Testis (tissue), 3 donors: Measurements from ENCODE around the gene GLOD4. TPM values are rescaled to one million over a fixed set of nuclear protein-coding genes. Genes with fewer than 3 reads are reported as not detected.

Experiments used
- DNase-seq: peaks from one replicate; pipeline ENCODE4 v3.0.0-alpha.2; 2019
- H3K27ac ChIP-seq, 2 donors: fragments of 200-600 bp; sonication (generic); one replicate each; pipeline ENCODE4 v1.5.1; 2019
- H3K27me3 ChIP-seq: fragments of 200-600 bp; sonication (generic); one replicate; pipeline ENCODE4 v1.5.1; 2019
- H3K36me3 ChIP-seq: fragments of 200-600 bp; sonication (generic); one replicate; pipeline ENCODE4 v1.5.1; 2017; ENCODE audit warnings: low read depth; ENCODE audit errors: missing control alignments
- H3K4me1 ChIP-seq: fragments of 200-600 bp; sonication (generic); one replicate; pipeline ENCODE4 v1.5.1; 2019
- H3K4me3 ChIP-seq, 2 donors: fragments of 200-600 bp; sonication (generic); one replicate each; pipeline ENCODE4 v1.5.1; 2017 to 2019
- H3K9me3 ChIP-seq: fragments of 200-600 bp; sonication (generic); one replicate; pipeline ENCODE4 v1.5.1; 2017
- CTCF ChIP-seq, 3 experiments: fragments of 450-650 bp in 2 of 3; fragments of 200-600 bp in 1 of 3; sonication (generic) in 1 of 3; IDR thresholded peaks; one replicate each; pipeline ENCODE4 v1.5.1; 2016 to 2019; ENCODE audit warnings: antibody characterized with exemption in 3 of 3, mild to moderate bottlenecking in 2 of 3, moderate library complexity in 1 of 3
- POLR2A ChIP-seq: fragments of 450-650 bp; IDR thresholded peaks from one replicate; pipeline ENCODE4 v1.6.1; 2017; ENCODE audit warnings: antibody characterized with exemption, mild to moderate bottlenecking, moderate library complexity
- WGBS, 2 donors: methylation state at CpG; one replicate each; pipeline ENCODE4 v1.1.5; 2018; 5-methylcytosine and 5-hydroxymethylcytosine counted together
- intact Hi-C: fragments of 100-400 bp; cut with DNase I; formaldehyde crosslinking; loops from one replicate; pipeline ENCODE4 v1.15.1; 2023; ENCODE audit warnings: low total_unique reads
- polyA plus RNA-seq: library from polyadenylated mRNA; stranded (reverse); fragments of 350-450 nt; fragmentation: Illumina TruSeq; extraction: RNeasy Lipid Tissue Mini Kit (QIAGEN cat#74804); gene quantifications from one replicate; pipeline ENCODE4 v1.2.3, GENCODE V29; 2014; ENCODE audit warnings: low read depth, low replicate concordance; ENCODE audit not compliant: insufficient read depth
- total RNA-seq, 2 donors: library from RNA; depleted of rRNA; stranded (reverse); fragments of >200 nt; gene quantifications; one replicate each; pipeline ENCODE4 v1.2.3, GENCODE V29; 2016

Gene GLOD4
- total and polyA plus RNA-seq, 3 donors from 2014 or later = 45.0 to 82.8 (median 55.9) TPM

GRCh38 chr17:797236-797840 lies 15.3 kb upstream of the GLOD4 start:
- TF ChIP-seq CTCF (IDR thresholded peaks at IDR 0.05) (no peak), POLR2A (no peak)
- no peak for DNase-seq
- no peak overlapping the region for H3K4me3 ChIP-seq
- H3K4me1 ChIP-seq = peaks cover 3% of the 10 kb centered on the region
- H3K9me3 ChIP-seq = no peaks in the 10 kb centered on the region
- intact Hi-C loops = loop anchor here (5.0 kb wide), 1 partner anchor 185 kb away; no protein-coding TSS in a partner anchor
- no peaks in the 10 kb centered on the region for H3K36me3 ChIP-seq
- WGBS, 2 donors = 78 to 89% methylated on average over 22 of the region's 22 CpGs
- H3K27me3 ChIP-seq = no peaks in the 10 kb centered on the region
- H3K27ac ChIP-seq = no peak overlapping the region

- Histone ChIP-seq H3K4me1 (peaks cover 3% of the 10 kb centered on the region), H3K9me3 (no peaks in the 10 kb centered on the region), H3K27me3 (no peaks in the 10 kb centered on the region), H3K36me3 (no peaks in the 10 kb centered on the region), H3K4me3 (no peak overlapping the region), H3K27ac (no peak overlapping the region)
- TF ChIP-seq CTCF (IDR thresholded peaks at IDR 0.05) = no peak
- TF ChIP-seq POLR2A = no peak
- intact Hi-C loops = loop anchor here (5.0 kb wide), 1 partner anchor 186 kb away; no protein-coding TSS in a partner anchor
- WGBS, 2 donors = 87 to 90% methylated on average over 6 to 15 of the region's 15 CpGs
- no peak for DNase-seq
These were observed 14.5 kb upstream of the GLOD4 start for GRCh38 chr17:796609-797008.

- DNase-seq = no peak
- Histone ChIP-seq H3K36me3 (no peaks in the 10 kb centered on the region), H3K27ac (no peak overlapping the region), H3K27me3 (no peaks in the 10 kb centered on the region), H3K4me1 (peaks cover 3% of the 10 kb centered on the region), H3K9me3 (no peaks in the 10 kb centered on the region), H3K4me3 (no peak overlapping the region)
- intact Hi-C loops = loop anchor here (5.0 kb wide), 1 partner anchor 187 kb away; no protein-coding TSS in a partner anchor
- 76 to 83% methylated on average over 8 to 9 of the region's 9 CpGs for WGBS, 2 donors
- TF ChIP-seq POLR2A (no peak), CTCF (IDR thresholded peaks at IDR 0.05) (no peak)
These were observed 13.6 kb upstream of the GLOD4 start for GRCh38 chr17:795721-796120.

GRCh38 chr17:795276-795675 lies 13.2 kb upstream of the GLOD4 start:
- WGBS, 2 donors = 62 to 67% methylated on average over 11 to 14 of the region's 14 CpGs
- DNase-seq = no peak
- Histone ChIP-seq H3K27ac (peak overlapping the region in 1 of 2 donors; percentile 32), H3K4me3 (no peak overlapping the region), H3K4me1 (peaks cover 3% of the 10 kb centered on the region), H3K36me3 (no peaks in the 10 kb centered on the region), H3K9me3 (no peaks in the 10 kb centered on the region), H3K27me3 (no peaks in the 10 kb centered on the region)
- TF ChIP-seq POLR2A (no peak), CTCF (IDR thresholded peaks at IDR 0.05) (no peak)
- intact Hi-C loops = loop anchor here (5.0 kb wide), 1 partner anchor 187 kb away; no protein-coding TSS in a partner anchor

- H3K4me3 ChIP-seq = no peak overlapping the region
- WGBS, 2 donors = 25 to 35% methylated on average over 18 of the region's 18 CpGs
- no peaks in the 10 kb centered on the region for H3K27me3 ChIP-seq
- H3K4me1 ChIP-seq = peaks cover 3% of the 10 kb centered on the region
- H3K9me3 ChIP-seq = no peaks in the 10 kb centered on the region
- H3K36me3 ChIP-seq = no peaks in the 10 kb centered on the region
- intact Hi-C loops = loop anchor here (5.0 kb wide), 1 partner anchor 187 kb away; no protein-coding TSS in a partner anchor
- TF ChIP-seq CTCF (IDR thresholded peaks at IDR 0.05) = peak; percentile 63 to 84 (median 82)
- TF ChIP-seq POLR2A = no peak
- H3K27ac ChIP-seq = peak overlapping the region in 1 of 2 donors; percentile 32
- peak; percentile 89 for DNase-seq
These were observed 12.8 kb upstream of the GLOD4 start for GRCh38 chr17:794876-795275.
